ENCODE data around the gene TRIM62.

Gene TRIM62

DNA sequence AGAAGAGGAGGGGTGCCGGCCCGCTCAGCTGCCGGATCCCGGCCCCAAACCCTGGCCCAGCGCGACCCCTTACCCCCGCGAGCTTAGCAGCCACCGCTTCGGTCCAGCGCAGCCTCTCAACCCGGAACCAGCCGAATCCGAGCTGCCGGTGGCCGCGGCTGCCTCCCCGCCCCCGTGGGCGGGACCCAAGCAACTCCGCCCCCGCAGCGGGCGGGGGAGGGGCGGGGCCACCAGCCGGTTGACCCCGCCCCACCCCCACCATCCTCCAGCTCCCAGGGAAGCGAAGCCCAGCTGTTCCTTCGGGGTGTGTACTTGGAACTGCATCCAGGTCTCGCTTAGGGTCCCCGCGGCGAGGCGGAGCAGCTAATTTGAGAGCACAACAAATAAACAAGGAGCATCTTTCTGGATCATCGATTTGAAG is at the start of gene TRIM62:
Gene TRIM62 (minus strand): TSS at position 123 of the 421 bp plus-strand sequence. CDS start 611 bp downstream, outside the sequence.
- peak; percentile 32 to 75 (median 69) for DNase-seq

GRCh38 chr1:33231166-33231565 is 49.3 kb upstream of the TRIM62 start:
- DNase-seq = no peak

DNA sequence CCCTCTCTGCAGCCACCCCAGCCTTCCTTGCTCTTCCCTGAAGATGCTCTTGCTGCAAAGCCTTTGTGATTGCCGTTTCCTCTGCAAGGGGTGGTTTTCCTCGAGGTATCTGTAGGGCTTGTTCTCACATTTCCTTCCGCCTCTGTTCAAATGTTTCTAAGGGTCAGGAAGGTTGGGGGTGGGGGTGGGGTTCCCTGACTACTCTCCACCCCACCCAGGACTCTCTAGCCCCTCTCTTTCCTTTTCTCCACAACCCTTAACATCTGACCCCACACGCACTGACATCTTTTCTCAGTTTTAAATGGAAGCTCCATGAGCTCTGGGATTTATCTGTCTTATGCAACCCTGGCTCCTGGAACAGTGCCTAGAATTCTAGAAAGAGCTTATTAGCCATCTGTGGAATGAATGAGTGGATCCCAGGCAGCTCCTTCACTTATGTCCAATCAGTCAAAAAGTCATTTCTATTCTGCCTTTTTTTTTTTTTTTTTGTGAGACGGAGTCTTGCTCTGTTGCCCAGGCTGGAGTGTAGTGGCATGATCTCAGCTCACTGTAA is 47.2 kb upstream of the TRIM62 start:
- no peak for DNase-seq

- no peak for DNase-seq
Observed at GRCh38 chr1:33225586-33225985, 43.7 kb upstream of the TRIM62 start.

GRCh38 chr1:33224166-33224707 is 42.4 kb upstream of the TRIM62 start:
- no peak for DNase-seq

GRCh38 chr1:33222381-33222780 is 40.5 kb upstream of the TRIM62 start:
- no peak for DNase-seq

GRCh38 chr1:33221385-33221758 is 39.5 kb upstream of the TRIM62 start:
- no peak for DNase-seq

DNA sequence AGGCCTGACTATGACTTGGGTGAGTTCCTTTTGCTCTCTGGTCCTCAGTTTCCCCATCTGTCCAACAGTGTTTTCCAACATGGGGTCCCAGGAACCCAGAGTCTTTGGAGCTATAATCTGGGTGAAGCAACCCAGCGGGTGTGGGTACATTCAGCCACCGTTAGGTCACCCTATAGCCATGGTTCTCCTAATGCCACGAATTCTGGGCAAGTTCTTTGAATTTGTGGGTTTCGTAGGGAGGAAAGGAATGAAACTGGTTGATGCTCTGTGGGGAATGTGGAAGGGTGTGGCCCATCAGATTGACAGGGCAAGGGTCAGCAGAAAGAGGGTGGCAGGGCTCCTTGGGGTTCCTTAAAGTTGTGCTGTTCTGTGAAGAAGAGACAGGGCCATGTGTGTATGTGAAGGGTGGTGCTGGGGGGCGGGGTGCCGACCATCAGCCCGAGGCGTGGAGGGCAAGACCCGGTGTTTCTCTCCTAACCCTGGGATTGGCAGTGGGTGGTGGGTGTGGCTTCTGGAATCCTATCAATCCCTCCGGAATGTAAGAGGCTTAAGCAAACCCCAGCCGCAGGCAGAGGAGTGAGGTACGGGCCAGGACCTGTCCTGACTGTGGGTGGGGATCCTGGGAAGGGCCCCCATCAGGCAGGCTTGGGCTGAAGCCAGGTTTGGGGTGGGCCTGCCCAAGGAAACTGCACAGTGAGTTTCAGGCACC is 39.0 kb upstream of the TRIM62 start:
- DNase-seq = no peak

- DNase-seq = no peak
Observed at GRCh38 chr1:33219886-33220661, 38.2 kb upstream of the TRIM62 start.

DNA sequence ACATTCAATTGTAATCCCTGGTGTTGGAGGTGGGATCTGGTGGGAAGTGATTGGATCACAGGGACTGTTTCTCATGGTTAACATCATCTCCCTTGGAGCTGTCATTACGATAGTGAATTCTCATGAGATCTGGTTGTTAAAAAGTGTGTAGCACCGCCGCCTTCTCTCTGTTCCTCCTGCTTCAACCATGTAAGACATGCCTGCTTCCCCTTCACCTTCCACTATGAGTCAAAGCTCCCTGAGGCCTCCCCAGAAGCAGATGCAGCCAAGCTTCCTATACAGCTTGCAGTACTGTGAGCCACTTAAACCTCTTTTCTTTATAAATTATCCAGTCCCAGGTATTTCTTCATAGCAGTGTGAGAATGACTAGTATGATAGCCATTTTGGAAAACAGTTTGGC is 30.1 kb upstream of the TRIM62 start:
- DNase-seq = no peak

GRCh38 chr1:33206340-33206739 is 24.5 kb upstream of the TRIM62 start:
- no peak for DNase-seq

DNA sequence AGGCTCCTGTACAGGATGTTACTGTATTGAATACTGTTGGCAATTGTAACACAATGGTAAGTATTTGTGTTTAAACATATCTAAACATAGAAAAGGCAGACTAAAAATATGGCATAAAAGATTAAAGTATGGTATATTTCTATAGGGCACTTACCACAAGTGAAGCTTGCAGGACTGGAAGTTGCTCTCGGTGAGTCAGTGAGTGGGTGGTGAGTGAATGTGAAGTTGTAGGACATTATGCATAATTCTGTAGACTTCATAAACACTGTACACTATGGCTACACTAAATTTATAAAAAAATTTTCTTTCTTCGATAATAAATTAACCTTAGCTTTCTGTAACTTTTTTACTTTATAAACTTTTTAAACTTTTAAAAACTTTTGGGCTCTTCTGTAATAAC is 13.7 kb upstream of the TRIM62 start:
- no peak for DNase-seq

- no peak for DNase-seq
Observed at GRCh38 chr1:33191731-33192275, 10.0 kb upstream of the TRIM62 start.

GRCh38 chr1:33190701-33191100 is 8.9 kb upstream of the TRIM62 start:
- peak in 2 of 6 experiments; percentile 10 to 12 for DNase-seq

DNA sequence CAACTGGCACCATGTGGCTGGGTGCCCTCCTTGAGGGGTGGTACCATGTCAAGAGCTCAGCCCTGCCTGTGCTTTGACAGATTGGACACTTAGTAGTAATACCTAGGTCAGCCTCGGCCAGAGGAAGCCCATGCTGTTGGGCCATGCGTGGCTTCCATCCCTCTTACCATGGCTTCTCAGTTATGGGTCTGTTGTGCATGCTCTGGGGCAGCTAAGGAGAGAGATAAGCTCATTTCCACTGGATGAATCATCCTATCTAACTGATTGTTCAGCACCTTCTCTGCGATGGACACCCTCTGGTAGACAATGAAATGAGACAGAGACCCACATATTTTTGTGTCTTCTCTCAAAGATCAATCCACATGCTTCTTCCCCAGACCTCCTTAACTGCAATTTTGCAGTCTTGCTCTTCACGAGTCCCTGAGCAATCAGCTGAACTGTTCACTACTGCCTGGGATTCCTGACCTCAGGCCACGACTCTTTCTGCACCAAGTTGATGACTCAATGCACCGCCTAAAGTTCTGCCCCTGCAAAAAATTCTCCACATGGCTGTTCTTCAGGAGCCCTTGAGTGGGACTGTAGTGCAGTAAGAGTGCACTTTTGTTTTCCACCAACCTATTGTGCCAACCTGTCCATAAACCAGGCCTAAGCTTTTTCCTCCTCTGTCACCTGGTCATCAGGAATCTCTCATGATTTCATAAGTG is 6.9 kb upstream of the TRIM62 start:
- no peak for DNase-seq

GRCh38 chr1:33186936-33187335 is 5.1 kb upstream of the TRIM62 start:
- DNase-seq = no peak

GRCh38 chr1:33185541-33185940 is 3.7 kb upstream of the TRIM62 start:
- DNase-seq = no peak

DNA sequence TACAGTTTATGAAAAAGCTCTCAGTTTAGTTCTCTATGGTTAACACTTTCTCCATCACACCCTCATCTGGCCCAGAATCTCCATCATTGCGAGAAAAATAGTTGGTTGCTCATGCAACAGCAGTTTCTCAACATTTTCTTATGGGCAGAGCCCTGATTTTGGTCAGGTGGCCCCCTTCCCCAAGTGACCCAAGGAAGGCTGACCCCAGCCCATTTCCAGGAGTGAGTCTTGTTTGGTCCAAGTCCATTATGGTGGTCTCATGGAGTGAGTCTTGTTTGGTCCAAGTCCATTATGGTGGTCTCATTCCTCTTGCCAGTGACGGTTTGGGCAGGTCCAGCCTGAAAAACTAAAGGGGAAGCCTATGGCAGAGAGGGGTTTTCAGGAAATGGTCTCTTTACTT is 1.5 kb upstream of the TRIM62 start:
- no peak for DNase-seq

- no peak for DNase-seq
Observed at GRCh38 chr1:33182896-33183295, 1.1 kb upstream of the TRIM62 start.

DNA sequence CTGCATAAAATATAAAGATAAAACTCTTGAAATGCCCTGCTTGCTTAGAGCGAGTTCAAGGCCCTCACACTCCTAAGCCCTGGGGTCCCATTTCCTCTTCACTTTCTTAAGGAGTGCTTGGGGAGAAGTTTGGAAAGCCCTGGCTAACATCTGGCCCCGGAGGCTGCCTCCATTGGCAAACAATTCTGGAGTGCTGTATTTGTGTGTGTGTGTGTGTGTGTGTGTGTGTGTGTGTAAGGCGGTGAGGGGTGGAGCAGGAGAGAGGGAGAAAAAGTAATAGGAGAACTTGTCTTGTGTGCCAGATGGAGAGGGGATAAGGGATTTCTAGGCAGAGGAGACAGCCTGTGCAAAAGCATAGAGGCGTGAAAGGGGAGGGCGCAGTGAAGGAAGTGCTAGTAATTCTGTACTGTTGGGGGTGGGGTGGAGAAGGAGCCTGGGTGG is 578 bp upstream of the TRIM62 start:
- no peak for DNase-seq

- DNase-seq = peak; percentile 31 to 79 (median 67)
Observed at GRCh38 chr1:33180911-33181890, 642 bp downstream of the TRIM62 start.
